ENCODE data around the gene PTPRD.
"Not testable (repeated sequence)": the region's sequence is repeated elsewhere in the genome, so short reads cannot be mapped to it uniquely, and the experiment has no call there.

The PTPRD gene

GRCh38 chr9:8943392-8943791, 1669.4 kb downstream of the PTPRD start:
- DNase-seq (ENCODE audit: low spot score): no peak
- TF ChIP-seq CTCF (IDR thresholded peaks at IDR 0.05; ENCODE audit: extremely low read depth, missing control alignments): no peak

GRCh38 chr9:8940650-8941049, 1672.2 kb downstream of the PTPRD start:
- no peak for TF ChIP-seq CTCF (IDR thresholded peaks at IDR 0.05; ENCODE audit: extremely low read depth, missing control alignments)
- DNase-seq (ENCODE audit: low spot score): no peak

- no peak for TF ChIP-seq CTCF (IDR thresholded peaks at IDR 0.05; ENCODE audit: extremely low read depth, missing control alignments)
- no peak for DNase-seq (ENCODE audit: low spot score)
Measured at GRCh38 chr9:8926461-8926860, 1686.3 kb downstream of the PTPRD start.

GRCh38 chr9:8924562-8924961, 1688.2 kb downstream of the PTPRD start:
- no peak for TF ChIP-seq CTCF (IDR thresholded peaks at IDR 0.05; ENCODE audit: extremely low read depth, missing control alignments)
- no peak for DNase-seq (ENCODE audit: low spot score)

- not testable (repeated sequence) for DNase-seq (ENCODE audit: low spot score)
Measured at GRCh38 chr9:8920478-8921183, 1692.2 kb downstream of the PTPRD start.

GRCh38 chr9:8917956-8918739, 1694.7 kb downstream of the PTPRD start:
- DNase-seq (ENCODE audit: low spot score): no peak

GRCh38 chr9:8916771-8917170, 1696.0 kb downstream of the PTPRD start:
- DNase-seq (ENCODE audit: low spot score): no peak
- no peak for TF ChIP-seq CTCF (IDR thresholded peaks at IDR 0.05; ENCODE audit: extremely low read depth, missing control alignments)

More at GRCh38 chr9:8917956-8918739, 1694.7 kb downstream of the PTPRD start:
- TF ChIP-seq CTCF (IDR thresholded peaks at IDR 0.05; ENCODE audit: extremely low read depth, missing control alignments): no peak

Measured in GM20000 (cell line).